C4-2B (cell line): ENCODE data around the gene SNX5.

Experiments used
- ZFX ChIP-seq: fragments of 450-650 bp; IDR thresholded peaks from 2 replicates; pipeline ENCODE4 v1.6.1; 2017
- TF ChIP-seq, protein P1 (sequence below): fragments of 450-650 bp; conservative IDR thresholded peaks from 2 replicates; pipeline ENCODE4 v1.5.1; 2017; ENCODE audit warnings: mild to moderate bottlenecking

DNA sequence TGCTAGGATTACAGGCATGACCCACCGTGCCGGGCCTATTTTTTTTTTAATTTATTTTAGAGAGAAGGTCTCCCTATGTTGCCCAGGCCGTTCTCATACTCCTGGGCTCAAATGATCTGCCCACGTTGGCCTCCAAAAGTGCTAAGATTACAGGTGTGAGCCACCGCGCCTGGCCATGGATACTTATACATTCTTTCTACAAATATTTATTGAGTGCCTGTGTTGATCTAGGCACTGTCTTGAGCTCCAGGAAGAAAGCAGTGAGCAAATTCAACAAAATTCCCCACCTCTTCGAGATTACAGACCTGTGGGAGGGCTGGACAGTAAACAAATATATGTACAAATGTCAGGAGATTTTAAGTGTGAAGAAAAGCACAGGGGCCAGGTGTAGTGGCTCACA is 38.1 kb upstream of the SNX5 start:
- TF ChIP-seq, protein P1, sequence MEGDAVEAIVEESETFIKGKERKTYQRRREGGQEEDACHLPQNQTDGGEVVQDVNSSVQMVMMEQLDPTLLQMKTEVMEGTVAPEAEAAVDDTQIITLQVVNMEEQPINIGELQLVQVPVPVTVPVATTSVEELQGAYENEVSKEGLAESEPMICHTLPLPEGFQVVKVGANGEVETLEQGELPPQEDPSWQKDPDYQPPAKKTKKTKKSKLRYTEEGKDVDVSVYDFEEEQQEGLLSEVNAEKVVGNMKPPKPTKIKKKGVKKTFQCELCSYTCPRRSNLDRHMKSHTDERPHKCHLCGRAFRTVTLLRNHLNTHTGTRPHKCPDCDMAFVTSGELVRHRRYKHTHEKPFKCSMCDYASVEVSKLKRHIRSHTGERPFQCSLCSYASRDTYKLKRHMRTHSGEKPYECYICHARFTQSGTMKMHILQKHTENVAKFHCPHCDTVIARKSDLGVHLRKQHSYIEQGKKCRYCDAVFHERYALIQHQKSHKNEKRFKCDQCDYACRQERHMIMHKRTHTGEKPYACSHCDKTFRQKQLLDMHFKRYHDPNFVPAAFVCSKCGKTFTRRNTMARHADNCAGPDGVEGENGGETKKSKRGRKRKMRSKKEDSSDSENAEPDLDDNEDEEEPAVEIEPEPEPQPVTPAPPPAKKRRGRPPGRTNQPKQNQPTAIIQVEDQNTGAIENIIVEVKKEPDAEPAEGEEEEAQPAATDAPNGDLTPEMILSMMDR, result no peak
- TF ChIP-seq ZFX, result no peak
